ENCODE results near the gene SPATA12. TPM values are rescaled to one million over a fixed set of nuclear protein-coding genes. Genes with fewer than 3 reads are reported as not detected.

Gene SPATA12
- total and polyA plus RNA-seq, 2 donors (not counting 3 experiments of a cell fraction or from before 2014, with no cell fraction given): 0.18 TPM; not detected in 1

DNA sequence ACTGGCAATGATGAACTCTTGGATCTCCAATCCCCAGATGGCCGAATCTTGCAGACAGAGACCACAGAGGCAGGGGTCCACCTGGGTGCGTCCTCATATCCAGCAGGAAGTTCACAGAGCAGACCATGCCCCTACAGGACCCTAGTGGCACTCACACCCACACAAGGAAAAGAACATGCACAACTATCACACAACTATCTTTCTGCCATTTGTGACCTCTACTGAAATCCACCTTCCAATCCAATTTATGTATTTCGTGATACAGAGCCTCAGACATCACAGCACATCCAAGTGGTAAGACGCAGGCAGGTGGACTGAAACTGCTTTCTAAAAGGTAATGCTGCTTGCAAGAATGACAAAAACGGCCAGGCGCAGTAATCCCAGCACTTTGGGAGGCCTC is 44.6 kb upstream of the SPATA12 start:
- Histone ChIP-seq H3K9me1 (replicated peaks; ENCODE audit: control insufficient read depth, extremely low read depth, insufficient read depth, low read length) (no peaks in the 10 kb centered on the region), H4K20me1 (replicated peaks; ENCODE audit: control insufficient read depth, extremely low read depth, insufficient read depth, low read length) (no peaks in the 10 kb centered on the region), H3K36me3 (ENCODE audit: control insufficient read depth in 2 of 2, extremely low read depth in 1 of 2, insufficient read depth in 2 of 2, low read length in 2 of 2) (no peaks in the 10 kb centered on the region), H3K9me3 (replicated peaks; ENCODE audit: control insufficient read depth, insufficient read depth, low read length) (no peaks in the 10 kb centered on the region), H3K4me3 (replicated peaks in 1 of 3; ENCODE audit: insufficient read depth in 1 of 3, low read depth in 1 of 3, low read length in 3 of 3) (no peak overlapping the region), H3K27me3 (ENCODE audit: control insufficient read depth in 2 of 2, insufficient read depth in 2 of 2, low read length in 2 of 2) (no peaks in the 10 kb centered on the region), H3K79me2 (ENCODE audit: control insufficient read depth, insufficient read depth, low read length) (no peaks in the 10 kb centered on the region), H3K4me2 (ENCODE audit: insufficient read depth, low read length) (no peak overlapping the region), H3K9ac (replicated peaks; ENCODE audit: extremely low read depth, insufficient read depth, low read length) (no peak overlapping the region), H2AFZ (ENCODE audit: low read depth, low read length) (no peak overlapping the region), H3K4me1 (ENCODE audit: control insufficient read depth, extremely low read depth, insufficient read depth, low read length) (no peaks in the 10 kb centered on the region), H3K27ac (ENCODE audit: insufficient read depth, low read depth, low read length) (no peak overlapping the region)
- POLR2A ChIA-PET: no interaction called here
- intact Hi-C loops (cut with micrococcal nuclease) (no loop called here), dilution Hi-C loops (cut with MboI; ENCODE audit: extremely low pct_ligation_motif_present, low sequenced_read_pairs) (no loop called here)
- no TSS peak for BruUV-seq (replicated peaks)
- no peak for DNase-seq (ENCODE audit: low read depth, low spot score)
- FAIRE-seq: no peak
- TF ChIP-seq JUN (IDR thresholded peaks at IDR 0.05; ENCODE audit: borderline replicate concordance, insufficient read depth, insufficient read length, low read depth): no peak
- TF ChIP-seq POLR2A (IDR thresholded peaks at IDR 0.05; ENCODE audit: low read depth, low read length): no peak
- no peak for TF ChIP-seq FOS (IDR thresholded peaks at IDR 0.05; ENCODE audit: borderline replicate concordance, insufficient read depth, low read length)
- TF ChIP-seq, protein P1, sequence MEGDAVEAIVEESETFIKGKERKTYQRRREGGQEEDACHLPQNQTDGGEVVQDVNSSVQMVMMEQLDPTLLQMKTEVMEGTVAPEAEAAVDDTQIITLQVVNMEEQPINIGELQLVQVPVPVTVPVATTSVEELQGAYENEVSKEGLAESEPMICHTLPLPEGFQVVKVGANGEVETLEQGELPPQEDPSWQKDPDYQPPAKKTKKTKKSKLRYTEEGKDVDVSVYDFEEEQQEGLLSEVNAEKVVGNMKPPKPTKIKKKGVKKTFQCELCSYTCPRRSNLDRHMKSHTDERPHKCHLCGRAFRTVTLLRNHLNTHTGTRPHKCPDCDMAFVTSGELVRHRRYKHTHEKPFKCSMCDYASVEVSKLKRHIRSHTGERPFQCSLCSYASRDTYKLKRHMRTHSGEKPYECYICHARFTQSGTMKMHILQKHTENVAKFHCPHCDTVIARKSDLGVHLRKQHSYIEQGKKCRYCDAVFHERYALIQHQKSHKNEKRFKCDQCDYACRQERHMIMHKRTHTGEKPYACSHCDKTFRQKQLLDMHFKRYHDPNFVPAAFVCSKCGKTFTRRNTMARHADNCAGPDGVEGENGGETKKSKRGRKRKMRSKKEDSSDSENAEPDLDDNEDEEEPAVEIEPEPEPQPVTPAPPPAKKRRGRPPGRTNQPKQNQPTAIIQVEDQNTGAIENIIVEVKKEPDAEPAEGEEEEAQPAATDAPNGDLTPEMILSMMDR (IDR thresholded peaks at IDR 0.05; ENCODE audit: extremely low read depth in 1 of 2, insufficient read depth in 1 of 2, low read depth in 1 of 2, low read length in 2 of 2): no peak
- TF ChIP-seq POLR2AphosphoS5 (IDR thresholded peaks at IDR 0.05; ENCODE audit: insufficient read depth, low read depth, low read length): no peak
- no peak for TF ChIP-seq GATA2 (IDR thresholded peaks at IDR 0.05; ENCODE audit: insufficient read depth, insufficient read length, low read depth, low read length)
- TF ChIP-seq, protein P2, sequence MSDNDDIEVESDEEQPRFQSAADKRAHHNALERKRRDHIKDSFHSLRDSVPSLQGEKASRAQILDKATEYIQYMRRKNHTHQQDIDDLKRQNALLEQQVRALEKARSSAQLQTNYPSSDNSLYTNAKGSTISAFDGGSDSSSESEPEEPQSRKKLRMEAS (IDR thresholded peaks at IDR 0.05; ENCODE audit: insufficient read depth, insufficient read length): no peak
- no peak for TF ChIP-seq MYC (IDR thresholded peaks at IDR 0.05; ENCODE audit: low read depth, low read length)
- TF ChIP-seq EZH2 (IDR thresholded peaks at IDR 0.05; ENCODE audit: borderline replicate concordance, low read depth, low read length, severe bottlenecking): no peak
- CTCF ChIA-PET: no interaction called here

Measured in endothelial cell of umbilical vein (primary cell).